ENCODE results near the gene AP5B1.
A peak's percentile ranks its signal among the peaks of the same experiment; 100 is the strongest.

AP5B1 gene

GRCh38 chr11:65781962-65782815 is 1.4 kb upstream of the AP5B1 start:
- Mint-ChIP-seq H3K9me3 (no peaks in the 10 kb centered on the region), H3K27ac (no peak overlapping the region), H3K27me3 (ENCODE audit: low read depth, poor library complexity) (peaks cover 60% of the 10 kb centered on the region), H3K36me3 (ENCODE audit: low read depth) (peaks cover 15% of the 10 kb centered on the region), H3K4me1 (peaks cover 22% of the 10 kb centered on the region), H3K4me3 (no peak overlapping the region)
- DNase-seq = no peak
- TF ChIP-seq CTCF (IDR thresholded peaks at IDR 0.05) = no peak

- Mint-ChIP-seq H3K4me3 (no peak overlapping the region), H3K27ac (no peak overlapping the region), H3K9me3 (no peaks in the 10 kb centered on the region), H3K4me1 (peaks cover 22% of the 10 kb centered on the region), H3K27me3 (ENCODE audit: low read depth, poor library complexity) (peaks cover 53% of the 10 kb centered on the region), H3K36me3 (ENCODE audit: low read depth) (peaks cover 19% of the 10 kb centered on the region)
- DNase-seq = peak; percentile 45
- no peak for TF ChIP-seq CTCF (IDR thresholded peaks at IDR 0.05)
These were observed 581 bp upstream of the AP5B1 start for GRCh38 chr11:65781152-65781961.

- Mint-ChIP-seq H3K27me3 (ENCODE audit: low read depth, poor library complexity) (peaks cover 40% of the 10 kb centered on the region), H3K4me1 (peaks cover 14% of the 10 kb centered on the region), H3K9me3 (no peaks in the 10 kb centered on the region), H3K36me3 (ENCODE audit: low read depth) (peaks cover 14% of the 10 kb centered on the region), H3K4me3 (peak overlapping the region; percentile 86), H3K27ac (no peak overlapping the region)
- DNase-seq = peak; percentile 77
- TF ChIP-seq CTCF (IDR thresholded peaks at IDR 0.05) = peak; percentile 80
These were observed 632 bp downstream of the AP5B1 start for GRCh38 chr11:65779919-65780769.

GRCh38 chr11:65779669-65779918 is 1.2 kb downstream of the AP5B1 start:
- Mint-ChIP-seq H3K4me3 (no peak overlapping the region), H3K27me3 (ENCODE audit: low read depth, poor library complexity) (peaks cover 35% of the 10 kb centered on the region), H3K36me3 (ENCODE audit: low read depth) (peaks cover 15% of the 10 kb centered on the region), H3K4me1 (peaks cover 11% of the 10 kb centered on the region), H3K27ac (no peak overlapping the region), H3K9me3 (no peaks in the 10 kb centered on the region)
- TF ChIP-seq CTCF (IDR thresholded peaks at IDR 0.05) = no peak
- DNase-seq = no peak

GRCh38 chr11:65778901-65779668 is 1.7 kb downstream of the AP5B1 start:
- peaks cover 15% of the 10 kb centered on the region for H3K36me3 Mint-ChIP-seq (ENCODE audit: low read depth)
- peaks cover 33% of the 10 kb centered on the region for H3K27me3 Mint-ChIP-seq (ENCODE audit: low read depth, poor library complexity)
- DNase-seq = no peak
- peaks cover 6% of the 10 kb centered on the region for H3K4me1 Mint-ChIP-seq
- H3K4me3 Mint-ChIP-seq = no peak overlapping the region
- no peak overlapping the region for H3K27ac Mint-ChIP-seq
- no peak for TF ChIP-seq CTCF (IDR thresholded peaks at IDR 0.05)
- no peaks in the 10 kb centered on the region for H3K9me3 Mint-ChIP-seq

Data from nephron progenitor cell (in vitro differentiated cells).